Measurements from ENCODE around the gene CBX8. TPM values are rescaled to one million over a fixed set of nuclear protein-coding genes. Genes with fewer than 3 reads are reported as not detected.

Gene CBX8
- total and polyA plus RNA-seq, 7 experiments from 2014 or later, result 0.96 to 11.9 (median 2.7) TPM

- intact Hi-C loops (cut with micrococcal nuclease), result loop anchor here (2.0 to 5.0 kb wide), 3 partner anchors 90 to 311 kb away; partner anchors contain the start of gene EIF4A3 (in 1 of the 2)
- Histone ChIP-seq H3K27me3 (ENCODE audit: control insufficient read depth in 2 of 2, insufficient read depth in 2 of 2, low read length in 2 of 2) (peaks cover 4 to 15% of the 10 kb centered on the region in 2 donors), H3K9me3 (ENCODE audit: control insufficient read depth in 2 of 3, low read length in 3 of 3) (no peaks in the 10 kb centered on the region), H3K4me3 (ENCODE audit: low read length) (peak overlapping the region; percentile 78), H3K27ac (ENCODE audit: low read depth, low read length) (no peak overlapping the region), H3K36me3 (ENCODE audit: control insufficient read depth in 2 of 3, insufficient read depth in 3 of 3, low read length in 3 of 3) (peaks cover 5 to 32% (median 13%) of the 10 kb centered on the region in 3 experiments), H3K4me1 (ENCODE audit: control insufficient read depth in 2 of 2, insufficient read depth in 2 of 2, low read length in 2 of 2) (peaks cover 38 to 53% of the 10 kb centered on the region in 2 donors)
- H3K27me3 Mint-ChIP-seq, result peaks cover 0 to 17% (median 3%) of the 10 kb centered on the region in 5 donors
- peak overlapping the region; percentile 76 to 99 (median 96) for H3K4me3 Mint-ChIP-seq
- H3K36me3 Mint-ChIP-seq, result peaks cover 5 to 19% (median 14%) of the 10 kb centered on the region in 5 donors
- DNase-seq (no peak), ATAC-seq (no peak)
- CTCF ChIA-PET, result no interaction called here
- peaks cover 0 to 6% (median 0%) of the 10 kb centered on the region in 11 donors for H3K9me3 Mint-ChIP-seq
- peaks cover 13 to 50% (median 25%) of the 10 kb centered on the region in 7 donors for H3K4me1 Mint-ChIP-seq
- peak overlapping the region in 3 of 9 donors; percentile 32 to 62 (median 53) for H3K27ac Mint-ChIP-seq
- POLR2A ChIA-PET, result interaction anchor here (0.6 to 2.9 kb wide), 15 partner anchors 15 to 155 kb away, joined by 3 to 16 read pairs (median 4); partner anchors contain the start of gene CBX8
These were observed 39.7 kb upstream of the CBX8 start for GRCh38 chr17:79836510-79836971.

GRCh38 chr17:79835953-79836509 is 39.2 kb upstream of the CBX8 start:
- POLR2A ChIA-PET, result interaction anchor here (0.6 to 2.9 kb wide), 14 partner anchors 8 to 156 kb away, joined by 3 to 16 read pairs (median 4); partner anchors contain the start of gene CBX8
- peaks cover 33 to 48% of the 10 kb centered on the region in 2 donors for H3K4me1 ChIP-seq (ENCODE audit: control insufficient read depth in 2 of 2, insufficient read depth in 2 of 2, low read length in 2 of 2)
- CTCF ChIA-PET, result interaction anchor here (1.0 to 1.1 kb wide), 2 partner anchors 10 to 94 kb away, joined by 3 read pairs; no protein-coding TSS in a partner anchor
- H3K9me3 Mint-ChIP-seq, result peaks cover 0 to 6% (median 0%) of the 10 kb centered on the region in 11 donors
- intact Hi-C loops (cut with micrococcal nuclease), result loop anchor here (2.0 to 5.0 kb wide), 3 partner anchors 89 to 311 kb away; partner anchors contain the start of gene EIF4A3 (in 1 of the 2)
- peaks cover 5 to 32% (median 13%) of the 10 kb centered on the region in 3 experiments for H3K36me3 ChIP-seq (ENCODE audit: control insufficient read depth in 2 of 3, insufficient read depth in 3 of 3, low read length in 3 of 3)
- ATAC-seq, result no peak
- no peak overlapping the region for H3K27ac Mint-ChIP-seq
- peaks cover 0 to 12% (median 3%) of the 10 kb centered on the region in 5 donors for H3K27me3 Mint-ChIP-seq
- H3K27ac ChIP-seq (ENCODE audit: low read depth, low read length), result no peak overlapping the region
- H3K27me3 ChIP-seq (ENCODE audit: control insufficient read depth in 2 of 2, insufficient read depth in 2 of 2, low read length in 2 of 2), result peaks cover 0 to 11% of the 10 kb centered on the region in 2 donors
- H3K9me3 ChIP-seq (ENCODE audit: control insufficient read depth in 2 of 3, low read length in 3 of 3), result no peaks in the 10 kb centered on the region
- peak overlapping the region in 5 of 10 donors; percentile 93 to 99 (median 97) for H3K4me3 Mint-ChIP-seq
- peaks cover 5 to 22% (median 14%) of the 10 kb centered on the region in 5 donors for H3K36me3 Mint-ChIP-seq
- peaks cover 13 to 49% (median 27%) of the 10 kb centered on the region in 7 donors for H3K4me1 Mint-ChIP-seq
- H3K4me3 ChIP-seq (ENCODE audit: low read length), result peak overlapping the region; percentile 78
- no peak for DNase-seq

GRCh38 chr17:79835470-79835899 is 38.6 kb upstream of the CBX8 start:
- H3K27ac Mint-ChIP-seq, result no peak overlapping the region

GRCh38 chr17:79834565-79835469 is 37.9 kb upstream of the CBX8 start:
- H3K27me3 Mint-ChIP-seq, result peaks cover 0 to 1% (median 0%) of the 10 kb centered on the region in 5 donors
- ChIA-PET POLR2A (interaction anchor here (1.0 to 2.9 kb wide), 8 partner anchors 9 to 38 kb away, joined by 3 to 16 read pairs (median 4); partner anchors contain the start of gene CBX8), CTCF (interaction anchor here (0.7 to 1.6 kb wide), 8 partner anchors 11 to 159 kb away, joined by 3 to 5 read pairs (median 4); no protein-coding TSS in a partner anchor)
- H3K4me3 Mint-ChIP-seq, result peak overlapping the region in 9 of 10 donors; percentile 2 to 50 (median 26)
- Histone ChIP-seq H3K27me3 (ENCODE audit: control insufficient read depth in 2 of 2, insufficient read depth in 2 of 2, low read length in 2 of 2) (peaks cover 0 to 1% of the 10 kb centered on the region in 2 donors), H3K9me3 (ENCODE audit: control insufficient read depth in 2 of 3, low read length in 3 of 3) (no peaks in the 10 kb centered on the region), H3K4me3 (ENCODE audit: low read length) (no peak overlapping the region), H3K27ac (ENCODE audit: low read depth, low read length) (no peak overlapping the region), H3K4me1 (ENCODE audit: control insufficient read depth in 2 of 2, insufficient read depth in 2 of 2, low read length in 2 of 2) (peaks cover 24 to 35% of the 10 kb centered on the region in 2 donors), H3K36me3 (ENCODE audit: control insufficient read depth in 2 of 3, insufficient read depth in 3 of 3, low read length in 3 of 3) (peaks cover 5 to 32% (median 13%) of the 10 kb centered on the region in 3 experiments)
- H3K9me3 Mint-ChIP-seq, result peaks cover 0 to 6% (median 0%) of the 10 kb centered on the region in 11 donors
- no peak for ATAC-seq
- peak overlapping the region in 3 of 9 donors; percentile 9 to 63 (median 36) for H3K27ac Mint-ChIP-seq
- H3K36me3 Mint-ChIP-seq, result peaks cover 5 to 22% (median 14%) of the 10 kb centered on the region in 5 donors
- DNase-seq, result peak in 8 of 9 donors; percentile 39 to 69 (median 51)
- H3K4me1 Mint-ChIP-seq, result peaks cover 13 to 43% (median 26%) of the 10 kb centered on the region in 7 donors
- intact Hi-C loops (cut with micrococcal nuclease), result loop anchor here (5.0 kb wide), 2 partner anchors 108 to 312 kb away; partner anchors contain the start of gene EIF4A3 (in 1 of the 2)

More at GRCh38 chr17:79835470-79835899, 38.6 kb upstream of the CBX8 start:
- Histone ChIP-seq H3K27ac (ENCODE audit: low read depth, low read length) (no peak overlapping the region), H3K36me3 (ENCODE audit: control insufficient read depth in 2 of 3, insufficient read depth in 3 of 3, low read length in 3 of 3) (peaks cover 5 to 32% (median 13%) of the 10 kb centered on the region in 3 experiments), H3K4me1 (ENCODE audit: control insufficient read depth in 2 of 2, insufficient read depth in 2 of 2, low read length in 2 of 2) (peaks cover 30 to 42% of the 10 kb centered on the region in 2 donors), H3K9me3 (ENCODE audit: control insufficient read depth in 2 of 3, low read length in 3 of 3) (no peaks in the 10 kb centered on the region), H3K27me3 (ENCODE audit: control insufficient read depth in 2 of 2, insufficient read depth in 2 of 2, low read length in 2 of 2) (peaks cover 0 to 7% of the 10 kb centered on the region in 2 donors), H3K4me3 (ENCODE audit: low read length) (no peak overlapping the region)
- ChIA-PET POLR2A (interaction anchor here (1.0 to 2.9 kb wide), 7 partner anchors 9 to 39 kb away, joined by 3 to 16 read pairs (median 4); partner anchors contain the start of gene CBX8), CTCF (interaction anchor here (0.7 to 1.1 kb wide), 6 partner anchors 10 to 159 kb away, joined by 3 to 5 read pairs (median 3); no protein-coding TSS in a partner anchor)
- DNase-seq (no peak), ATAC-seq (no peak)
- Mint-ChIP-seq H3K4me1 (peaks cover 13 to 49% (median 27%) of the 10 kb centered on the region in 7 donors), H3K9me3 (peaks cover 0 to 6% (median 0%) of the 10 kb centered on the region in 11 donors), H3K27me3 (peaks cover 0 to 7% (median 0%) of the 10 kb centered on the region in 5 donors), H3K4me3 (peak overlapping the region in 6 of 10 donors; percentile 9 to 95 (median 22)), H3K36me3 (peaks cover 5 to 22% (median 14%) of the 10 kb centered on the region in 5 donors)
- intact Hi-C loops (cut with micrococcal nuclease), result loop anchor here (5.0 kb wide), 2 partner anchors 108 to 312 kb away; partner anchors contain the start of gene EIF4A3 (in 1 of the 2)

GRCh38 chr17:79833744-79834564 is 37.1 kb upstream of the CBX8 start:
- H3K27ac ChIP-seq (ENCODE audit: low read depth, low read length), result no peak overlapping the region
- Mint-ChIP-seq H3K27ac (no peak overlapping the region), H3K4me3 (peak overlapping the region in 2 of 10 donors; percentile 32 to 50), H3K27me3 (no peaks in the 10 kb centered on the region), H3K36me3 (peaks cover 5 to 22% (median 14%) of the 10 kb centered on the region in 5 donors), H3K4me1 (peaks cover 15 to 42% (median 34%) of the 10 kb centered on the region in 7 donors), H3K9me3 (peaks cover 0 to 6% (median 0%) of the 10 kb centered on the region in 11 donors)
- H3K27me3 ChIP-seq (ENCODE audit: control insufficient read depth in 2 of 2, insufficient read depth in 2 of 2, low read length in 2 of 2), result no peaks in the 10 kb centered on the region
- ChIA-PET POLR2A (interaction anchor here (1.0 to 2.1 kb wide), 5 partner anchors 8 to 37 kb away, joined by 3 to 6 read pairs (median 4); partner anchors contain the start of gene CBX8), CTCF (interaction anchor here (1.1 to 1.6 kb wide), 3 partner anchors 17 to 89 kb away, joined by 3 to 4 read pairs (median 4); no protein-coding TSS in a partner anchor)
- no peak for DNase-seq
- ATAC-seq, result no peak
- no peaks in the 10 kb centered on the region for H3K9me3 ChIP-seq (ENCODE audit: control insufficient read depth in 2 of 3, low read length in 3 of 3)
- intact Hi-C loops (cut with micrococcal nuclease), result no loop called here
- H3K4me1 ChIP-seq (ENCODE audit: control insufficient read depth in 2 of 2, insufficient read depth in 2 of 2, low read length in 2 of 2), result peaks cover 24 to 32% of the 10 kb centered on the region in 2 donors
- no peak overlapping the region for H3K4me3 ChIP-seq (ENCODE audit: low read length)
- peaks cover 5 to 32% (median 13%) of the 10 kb centered on the region in 3 experiments for H3K36me3 ChIP-seq (ENCODE audit: control insufficient read depth in 2 of 3, insufficient read depth in 3 of 3, low read length in 3 of 3)

All from naive thymus-derived CD4-positive, alpha-beta T cell (primary cell).